EL (cell line): Measurements from ENCODE around the gene GID4.

Experiments used
- DNase-seq: peaks from one replicate; pipeline ENCODE4 v3.0.0-alpha.2; 2016

The GID4 gene

DNA sequence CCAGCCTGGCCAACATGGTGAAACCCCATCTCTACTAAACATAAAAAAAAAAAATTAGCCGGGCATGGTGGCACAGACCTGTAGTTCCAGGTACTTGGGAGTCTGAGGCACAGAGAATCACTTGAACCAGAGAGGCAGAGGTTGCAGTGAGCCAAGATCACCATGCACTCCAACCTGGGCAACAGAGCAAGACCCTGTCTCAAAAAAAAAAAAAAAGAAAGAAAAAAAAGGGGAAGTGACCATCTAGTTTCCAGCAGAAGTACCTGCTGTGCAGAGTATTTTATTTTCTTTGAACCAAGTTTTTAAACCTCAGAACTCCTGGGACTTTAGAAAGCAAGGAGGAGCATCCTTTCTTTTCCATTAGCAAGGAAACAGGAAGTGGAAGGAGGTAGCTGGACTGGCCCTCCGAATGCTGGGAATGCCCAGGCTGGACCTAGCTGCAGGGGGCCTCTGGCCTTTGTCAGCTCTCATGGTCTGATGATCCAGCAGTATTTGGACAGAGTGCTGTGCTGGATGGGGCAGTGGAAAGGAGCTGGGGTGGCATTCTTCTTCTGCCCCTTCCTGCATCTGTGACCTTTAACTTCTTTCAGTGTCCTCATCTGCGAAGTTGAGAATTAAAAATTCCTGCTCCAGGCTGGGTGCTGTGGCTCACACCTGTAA is 6.6 kb downstream of the GID4 start:
- no peak for DNase-seq

DNA sequence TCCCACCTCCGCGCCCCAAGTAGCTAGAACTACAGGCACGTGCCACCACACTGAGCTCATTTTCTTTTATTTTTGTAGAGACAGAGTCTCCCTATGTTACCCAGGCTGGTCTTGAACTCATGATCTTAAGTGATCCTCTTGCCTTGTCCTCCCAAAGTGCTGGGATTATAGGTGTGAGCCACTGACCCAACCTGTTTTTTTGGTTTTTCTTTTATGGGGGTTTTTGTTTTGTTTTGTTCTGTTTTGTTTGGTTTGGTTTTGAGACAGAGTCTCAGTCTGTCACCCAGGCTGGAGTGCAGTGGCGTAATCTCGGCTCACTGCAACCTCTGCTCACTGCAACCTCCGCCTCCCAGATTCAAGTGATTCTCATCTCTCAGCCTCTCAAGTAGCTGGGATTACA is 16.4 kb downstream of the GID4 start:
- no peak for DNase-seq

DNA sequence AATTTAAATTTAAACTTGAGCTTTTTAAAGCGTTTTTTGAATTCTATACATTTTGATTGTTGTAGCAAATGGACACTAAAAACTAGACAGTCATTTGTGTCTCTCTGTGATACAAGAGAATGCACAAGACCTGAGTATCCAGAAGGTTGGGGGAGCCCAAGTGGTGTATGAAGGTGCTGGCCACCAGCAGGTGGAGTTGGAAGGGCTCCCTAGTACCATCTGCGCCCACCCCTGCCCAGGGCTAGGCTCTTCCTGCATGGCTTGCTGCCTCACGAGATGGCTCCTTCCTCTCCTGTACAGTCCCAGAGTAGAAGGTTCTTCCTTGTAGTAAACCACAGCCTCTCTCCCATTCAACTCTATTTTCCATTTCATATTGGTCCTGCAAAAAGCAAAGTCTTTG is 17.0 kb downstream of the GID4 start:
- no peak for DNase-seq

DNA sequence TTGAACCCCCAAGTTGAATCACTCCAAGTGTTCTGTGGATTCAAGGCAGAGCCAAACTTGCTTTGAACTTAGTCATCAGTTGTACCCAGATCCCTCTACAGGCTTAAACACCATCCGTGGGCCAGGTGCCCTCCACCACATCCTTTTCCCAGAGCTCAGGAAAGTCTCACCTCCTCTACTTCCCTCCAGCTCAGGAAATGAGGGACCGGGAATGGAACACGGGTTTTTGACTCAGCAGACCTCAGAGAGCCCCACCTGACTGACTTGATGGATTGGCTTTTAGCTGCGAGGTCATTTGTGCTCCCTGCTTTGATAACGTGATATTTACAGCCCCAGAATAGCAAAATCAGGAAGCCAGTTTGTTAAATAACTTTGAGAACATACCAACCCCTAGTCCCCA is 20.1 kb downstream of the GID4 start:
- no peak for DNase-seq

DNA sequence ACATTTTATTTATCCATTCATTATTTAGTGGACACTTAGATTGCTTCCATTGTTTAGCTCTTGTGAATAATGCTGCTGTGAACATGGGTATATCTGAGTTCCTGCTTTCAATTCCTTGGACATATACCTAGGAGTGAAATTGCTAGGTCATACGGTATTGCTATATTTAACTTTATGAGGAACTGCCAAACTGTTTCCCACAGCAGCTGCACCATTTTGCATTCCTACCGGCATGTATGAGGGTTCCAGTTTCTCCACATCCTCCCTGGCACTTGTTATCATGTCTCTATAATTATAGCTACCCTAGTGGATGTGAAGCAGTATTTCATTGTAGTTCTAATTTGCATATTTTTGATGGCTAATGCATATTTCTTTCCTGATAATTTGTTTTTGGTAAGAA is 24.8 kb downstream of the GID4 start:
- DNase-seq = no peak

DNA sequence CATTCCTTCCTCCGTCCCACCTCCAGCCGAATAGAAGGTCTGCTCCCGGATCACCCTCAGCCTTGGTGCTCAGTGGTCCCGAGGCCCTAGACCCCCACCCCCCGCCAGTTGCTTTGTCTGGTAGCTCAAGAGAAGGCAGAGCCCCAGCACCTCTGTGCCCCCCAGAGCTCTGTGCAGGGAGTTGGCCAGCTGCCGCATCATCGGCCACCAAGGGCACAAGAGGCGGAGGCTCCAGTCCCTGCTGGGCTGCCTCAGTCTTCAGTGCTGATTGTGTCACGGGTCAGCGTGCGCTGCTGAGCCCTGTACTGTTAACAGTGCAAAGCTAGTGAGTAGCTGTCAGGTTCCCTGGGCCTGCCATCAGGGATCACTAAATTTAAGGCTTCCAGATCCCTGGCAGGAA is 26.3 kb downstream of the GID4 start:
- DNase-seq = no peak

DNA sequence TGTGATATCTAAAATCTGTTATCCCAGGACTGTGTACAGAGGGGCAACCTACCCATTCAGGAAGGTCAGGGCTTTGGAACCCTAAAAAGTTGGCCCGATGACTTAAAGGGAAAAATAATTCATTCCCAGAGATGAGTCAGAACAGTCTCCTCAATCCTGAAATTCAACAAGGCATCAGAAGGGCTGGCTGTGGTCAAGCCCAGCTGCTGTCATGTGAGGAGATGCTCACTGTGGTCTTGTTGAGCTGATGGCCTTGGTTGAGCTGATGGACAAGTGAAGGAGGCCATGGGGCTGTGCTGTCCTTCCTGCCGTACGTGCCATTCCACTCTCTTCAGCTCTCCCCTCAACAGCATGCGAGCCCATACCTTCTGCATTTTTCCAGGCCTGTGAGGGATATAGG is 27.7 kb downstream of the GID4 start:
- DNase-seq = no peak

DNA sequence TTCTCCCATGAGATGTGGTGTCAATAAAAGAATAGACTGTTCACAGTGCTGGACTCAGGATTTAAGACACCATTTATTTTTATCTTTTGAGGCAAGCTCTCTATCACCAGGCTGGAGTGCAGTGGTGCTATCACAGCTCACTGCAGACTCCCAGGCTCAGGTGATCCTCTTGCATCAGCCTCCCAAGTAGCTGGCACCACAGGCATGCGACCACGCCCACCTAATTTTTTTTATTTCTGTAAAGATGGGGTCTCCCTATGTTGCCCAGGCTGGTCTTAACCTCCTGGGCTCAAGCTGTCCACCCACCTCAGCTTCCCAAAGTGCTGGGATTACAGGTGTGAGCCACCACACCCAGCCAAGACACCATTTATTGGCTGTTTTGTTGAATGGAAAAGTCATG is 29.9 kb downstream of the GID4 start:
- no peak for DNase-seq

DNA sequence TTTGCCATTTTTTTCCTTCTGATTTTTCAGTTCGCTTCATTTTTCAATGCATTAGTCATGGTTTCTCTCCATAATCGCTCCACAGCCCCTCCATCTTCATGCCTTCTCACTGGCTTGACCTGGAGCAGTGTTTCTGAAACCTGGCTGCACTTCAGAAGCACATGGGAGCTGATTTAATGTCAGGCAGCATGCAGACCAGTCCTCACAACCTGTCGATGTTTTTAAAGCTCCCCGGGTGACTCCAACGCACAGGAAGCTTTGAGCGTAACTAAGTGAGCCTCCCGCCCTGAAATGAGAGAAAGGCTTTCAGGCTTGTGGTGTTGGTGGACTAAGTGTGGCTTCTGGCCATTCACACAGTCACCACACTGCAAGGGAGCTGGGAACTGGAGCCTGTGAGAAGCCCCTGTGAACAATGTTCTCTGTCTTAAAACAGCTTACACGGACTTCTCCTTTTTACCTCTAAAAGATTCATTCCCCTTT is 31.7 kb downstream of the GID4 start:
- DNase-seq = peak; percentile 48

DNA sequence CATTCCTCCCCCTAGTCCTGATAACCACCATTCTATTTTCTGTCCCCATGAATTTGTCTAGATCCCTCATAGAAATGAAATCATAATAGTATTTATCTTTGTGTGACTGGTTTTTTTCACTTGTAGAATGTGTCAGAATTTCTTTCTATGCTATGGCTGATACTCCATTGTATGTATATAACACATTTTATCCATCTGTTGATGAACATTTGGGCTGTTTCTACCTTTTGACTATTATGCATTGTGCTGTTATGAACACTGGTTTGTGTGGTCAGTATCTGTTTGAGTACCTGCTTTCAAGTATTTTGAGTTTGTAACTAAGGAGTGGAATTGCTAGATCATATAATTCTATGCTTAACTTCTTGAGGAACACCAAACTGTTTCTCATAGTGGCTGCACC is 32.5 kb downstream of the GID4 start:
- no peak for DNase-seq

DNA sequence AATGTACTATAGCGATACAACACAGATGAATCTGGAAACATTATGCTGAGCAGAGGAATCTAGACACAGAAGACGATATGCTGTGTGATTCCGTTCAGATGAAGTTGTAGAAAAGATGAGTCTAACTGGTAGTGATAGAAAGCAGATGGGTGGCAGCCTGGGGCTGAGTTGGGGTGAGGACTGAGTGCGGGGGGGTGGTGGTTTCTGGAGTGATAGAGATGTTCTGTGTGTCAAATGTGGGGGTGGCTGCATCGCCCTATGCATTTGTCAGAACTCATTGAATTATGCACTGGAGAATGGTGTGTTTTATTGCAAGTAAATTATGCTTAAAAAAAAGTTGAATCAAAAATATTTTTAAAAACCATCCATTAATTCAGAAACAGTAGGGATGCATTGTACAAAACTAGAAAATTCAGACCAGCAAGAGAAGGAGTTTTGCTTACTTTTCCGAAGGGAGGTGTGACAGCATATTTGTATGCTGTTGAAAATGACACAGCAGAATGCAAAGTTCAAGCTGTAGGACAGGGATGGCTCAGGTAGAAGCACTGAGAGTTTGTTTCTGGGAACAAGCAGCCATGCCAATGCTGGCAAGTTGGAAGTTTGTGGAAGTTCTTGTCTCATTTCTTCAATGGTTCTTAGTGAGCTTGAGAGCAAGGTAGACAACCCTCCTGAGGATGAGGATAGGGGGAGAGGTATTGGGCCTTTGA is 35.5 kb downstream of the GID4 start:
- no peak for DNase-seq

DNA sequence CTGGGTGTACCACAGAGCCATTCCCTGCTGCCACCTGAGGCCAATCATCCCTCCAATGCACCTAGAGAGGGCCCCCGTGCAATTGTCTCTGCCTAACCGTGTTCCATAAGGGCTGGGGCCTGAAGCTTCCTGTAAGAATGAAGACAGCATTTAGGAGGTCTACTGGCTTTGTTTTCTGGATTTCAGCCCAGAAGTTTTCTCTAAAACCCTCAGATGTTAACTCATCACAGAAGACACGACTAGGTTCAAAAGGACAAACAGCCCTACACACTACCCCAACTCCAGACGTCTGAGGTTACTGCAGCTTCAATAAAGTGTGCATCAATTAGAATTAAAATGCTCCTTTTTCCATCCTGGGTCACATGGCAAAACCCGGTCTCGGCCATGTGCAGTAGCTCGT is 37.7 kb downstream of the GID4 start:
- DNase-seq = no peak

DNA sequence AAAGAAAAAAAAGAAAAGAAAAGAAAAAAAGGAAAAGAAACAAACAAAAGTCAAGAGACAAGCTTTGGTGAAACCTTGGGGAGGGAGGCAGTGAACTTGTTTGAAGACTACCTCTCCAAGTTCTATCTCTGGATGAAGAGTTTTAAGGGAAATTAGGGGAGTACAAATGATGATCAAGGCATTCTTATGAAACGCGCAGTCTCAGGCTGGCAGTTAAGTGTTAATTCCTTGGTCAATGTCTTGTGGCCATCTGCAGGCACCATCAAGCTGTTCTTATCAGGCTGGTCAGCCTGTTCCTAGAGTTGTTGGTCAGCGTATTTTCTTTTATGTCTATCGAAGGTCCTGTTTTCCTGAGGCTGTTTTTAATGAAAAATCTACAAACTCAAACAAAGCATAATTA is 40.3 kb downstream of the GID4 start:
- DNase-seq = no peak

DNA sequence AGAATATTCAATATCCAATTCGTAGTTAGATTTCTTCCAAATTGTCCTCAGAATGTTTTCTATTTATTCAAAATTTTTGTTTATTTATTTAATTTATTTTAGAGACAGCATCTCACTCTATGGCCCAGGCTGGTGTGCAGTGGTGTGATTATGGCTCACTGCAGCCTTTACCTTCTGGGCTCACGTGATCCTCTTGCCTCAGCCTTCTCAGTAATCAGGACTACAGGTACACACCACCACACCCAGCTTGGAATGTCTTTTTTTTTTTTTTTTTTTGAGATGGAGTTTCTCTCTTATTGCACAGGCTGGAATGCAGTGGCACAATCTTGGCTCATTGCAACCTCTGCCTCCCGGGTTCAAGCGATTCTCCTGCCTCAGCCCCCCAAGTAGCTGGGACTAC is 45.0 kb downstream of the GID4 start:
- no peak for DNase-seq

DNA sequence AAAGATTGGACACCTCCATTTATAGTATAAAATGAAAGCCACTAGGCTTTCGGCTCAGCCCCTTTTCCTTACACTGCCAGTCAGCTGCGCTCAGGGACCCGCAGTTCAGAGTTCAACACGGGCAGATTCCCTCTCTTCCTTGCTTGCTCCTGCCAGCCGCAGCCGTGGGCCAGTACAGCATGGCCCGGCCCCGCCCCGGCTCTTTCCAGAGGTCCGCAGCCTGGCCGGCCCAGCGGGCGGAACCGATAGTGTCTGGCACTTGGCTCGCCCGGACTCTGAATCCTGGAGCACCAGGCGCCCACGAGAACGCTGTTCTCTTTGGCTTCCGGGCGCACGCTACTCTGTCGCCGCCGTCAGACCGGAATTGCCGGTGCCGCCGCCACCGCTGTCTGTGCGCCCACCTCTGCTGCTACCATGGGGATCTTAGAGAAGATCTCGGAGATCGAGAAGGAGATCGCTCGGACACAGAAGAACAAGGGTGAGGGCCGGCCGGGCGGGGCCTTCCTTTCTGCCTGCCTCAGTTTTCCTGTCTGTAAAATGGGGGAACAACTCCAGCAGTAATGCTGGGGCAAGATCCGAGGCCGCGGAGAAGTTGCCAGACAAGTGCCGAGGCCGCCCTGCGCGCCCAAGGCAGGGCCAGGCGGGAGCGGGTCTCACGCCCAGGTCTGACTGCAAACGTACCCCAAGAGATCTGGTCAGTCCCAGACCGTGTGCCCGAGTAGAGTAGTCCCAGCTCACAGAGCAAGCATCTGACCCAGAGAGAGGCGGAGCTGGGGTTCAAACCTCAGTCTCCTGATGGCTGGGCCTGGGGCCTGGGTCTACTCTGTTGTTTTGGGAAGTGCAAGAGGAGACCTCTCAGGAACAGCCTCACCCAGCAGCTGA is 48.6 kb downstream of the GID4 start, which contains the start of gene DRG2:
DRG2 (plus strand) TSS at position 339 of the 882 bp plus-strand sequence; CDS start at position 415, 76 bp downstream.
- DNase-seq = peak; percentile 93

DNA sequence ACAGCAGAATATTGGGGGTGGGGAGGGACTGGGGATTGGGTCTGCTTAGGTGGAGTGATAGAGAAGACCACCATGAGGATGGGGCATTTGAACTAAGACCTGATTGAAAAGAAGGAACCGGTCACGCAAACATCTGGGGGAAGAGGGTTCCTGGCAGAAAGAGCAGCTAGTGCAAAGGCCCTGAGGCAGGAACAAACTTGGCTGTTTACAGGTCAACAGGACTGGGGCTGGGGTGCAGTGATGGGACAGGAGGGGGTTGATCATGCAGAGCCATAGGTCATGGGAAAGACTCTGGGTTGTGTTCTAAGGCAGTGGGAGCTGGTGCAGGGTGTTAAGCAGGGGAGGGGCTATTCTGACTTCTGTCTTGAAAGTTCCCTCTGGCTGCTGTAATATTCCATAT is 50.4 kb downstream of the GID4 start:
- DNase-seq = no peak

DNA sequence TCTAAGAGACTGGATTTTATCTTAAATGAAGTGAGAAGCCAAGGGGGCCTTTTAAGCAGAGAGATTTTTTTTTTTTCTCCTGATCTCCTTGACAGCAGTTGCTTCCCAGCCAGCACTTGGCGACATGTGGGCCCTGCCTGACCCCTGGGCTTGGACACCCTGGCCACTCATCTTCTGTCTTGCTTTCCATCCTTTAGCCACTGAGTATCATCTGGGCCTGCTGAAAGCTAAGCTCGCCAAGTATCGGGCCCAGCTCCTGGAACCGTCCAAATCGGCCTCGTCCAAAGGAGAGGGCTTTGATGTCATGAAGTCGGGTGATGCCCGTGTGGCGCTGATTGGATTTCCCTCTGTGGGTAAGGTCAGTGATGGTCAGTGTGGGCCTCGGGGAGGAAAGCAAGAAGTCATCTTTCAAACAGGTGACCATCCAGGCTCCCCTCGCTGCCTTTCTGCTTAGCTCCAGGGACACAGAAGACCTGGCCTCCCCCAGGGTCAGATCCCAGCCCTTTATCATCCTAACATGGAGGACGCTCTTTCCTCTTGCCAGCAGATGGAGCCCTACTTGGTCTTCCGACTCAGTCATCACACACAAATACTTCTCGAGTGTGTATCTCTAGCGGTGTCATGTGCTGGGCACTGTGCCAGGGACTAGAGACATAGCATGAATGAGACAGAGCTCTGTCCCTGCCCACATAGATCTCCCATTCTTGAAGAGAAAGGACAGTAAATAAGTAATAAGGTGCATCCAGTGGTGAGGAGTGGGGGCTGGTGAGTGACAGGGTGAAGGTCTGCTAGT is 54.6 kb downstream of the GID4 start:
- peak; percentile 76 for DNase-seq

DNA sequence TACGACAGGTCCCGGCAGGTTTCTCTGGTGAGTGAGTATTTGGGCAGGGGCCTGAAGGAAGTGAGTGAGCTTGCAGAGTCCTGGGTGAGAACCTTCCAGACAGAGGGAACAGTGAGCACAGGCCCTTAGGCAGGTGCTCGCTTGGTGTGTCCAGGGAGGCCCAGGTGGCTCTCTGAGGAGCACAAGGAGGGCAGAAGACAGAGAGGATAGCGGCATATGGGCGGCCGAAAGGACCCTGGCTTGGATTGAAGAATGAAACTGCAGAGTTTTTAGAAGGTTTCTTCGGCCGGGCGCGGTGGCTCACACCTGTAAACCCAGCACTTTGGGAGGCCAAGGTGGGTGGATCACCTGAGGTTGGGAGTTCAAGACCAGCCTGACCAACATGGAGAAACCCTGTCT is 55.2 kb downstream of the GID4 start:
- DNase-seq = no peak

DNA sequence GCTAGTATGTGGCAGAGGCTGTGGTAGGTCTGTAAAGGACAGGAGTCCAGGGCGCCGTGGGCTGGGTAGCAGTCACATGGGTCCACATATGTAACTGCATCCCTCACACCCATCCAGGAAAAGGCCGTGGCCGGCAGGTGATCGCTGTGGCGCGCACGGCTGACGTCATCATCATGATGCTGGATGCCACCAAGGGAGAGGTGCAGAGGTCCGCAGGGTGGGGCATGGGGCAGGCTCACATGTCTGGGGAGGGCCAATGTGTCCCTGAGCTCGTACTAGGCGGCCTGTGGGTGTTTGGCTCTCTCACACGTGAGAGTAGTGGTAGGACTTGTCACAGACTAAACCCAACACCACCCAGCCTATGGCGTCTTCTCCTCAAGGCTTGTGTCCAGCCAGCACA is 60.3 kb downstream of the GID4 start:
- no peak for DNase-seq

DNA sequence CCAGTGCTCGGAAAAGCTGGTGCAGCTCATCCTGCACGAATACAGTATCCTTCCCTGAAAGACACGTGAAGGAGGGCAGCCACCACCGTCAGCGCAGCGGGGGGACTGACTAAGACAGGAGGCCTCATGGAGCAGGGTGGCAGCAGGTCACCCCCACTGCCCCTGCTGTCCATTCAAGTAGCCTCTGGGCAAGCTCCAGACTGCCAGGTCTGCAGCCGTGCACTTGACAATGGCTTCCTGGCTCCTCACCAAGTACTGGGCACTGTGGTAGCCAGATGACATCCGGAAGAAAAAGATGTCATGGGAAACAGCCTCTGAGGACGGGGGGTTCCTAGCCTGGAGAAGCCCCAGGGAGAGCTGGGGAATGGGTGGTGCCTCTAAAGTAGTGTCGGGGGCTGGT is 61.4 kb downstream of the GID4 start:
- DNase-seq = no peak

DNA sequence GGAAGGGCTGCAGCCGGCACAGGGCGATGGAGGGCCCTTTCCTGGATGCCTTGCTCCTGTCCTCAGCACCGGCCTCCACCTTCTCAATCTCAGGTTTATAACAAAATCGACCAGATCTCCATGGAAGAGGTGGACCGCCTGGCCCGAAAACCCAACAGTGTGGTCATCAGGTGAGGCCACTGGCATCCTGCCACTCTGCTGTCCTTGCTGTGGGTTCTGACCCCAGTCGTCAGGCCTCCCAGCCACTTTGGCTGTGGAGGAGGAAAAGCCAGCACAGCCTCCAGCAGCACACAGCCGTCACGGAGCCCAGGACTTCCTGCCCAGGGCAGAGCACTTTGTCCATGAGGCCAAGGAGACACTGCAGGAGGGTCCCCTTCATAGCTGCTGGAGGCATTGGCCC is 62.6 kb downstream of the GID4 start:
- DNase-seq = no peak

DNA sequence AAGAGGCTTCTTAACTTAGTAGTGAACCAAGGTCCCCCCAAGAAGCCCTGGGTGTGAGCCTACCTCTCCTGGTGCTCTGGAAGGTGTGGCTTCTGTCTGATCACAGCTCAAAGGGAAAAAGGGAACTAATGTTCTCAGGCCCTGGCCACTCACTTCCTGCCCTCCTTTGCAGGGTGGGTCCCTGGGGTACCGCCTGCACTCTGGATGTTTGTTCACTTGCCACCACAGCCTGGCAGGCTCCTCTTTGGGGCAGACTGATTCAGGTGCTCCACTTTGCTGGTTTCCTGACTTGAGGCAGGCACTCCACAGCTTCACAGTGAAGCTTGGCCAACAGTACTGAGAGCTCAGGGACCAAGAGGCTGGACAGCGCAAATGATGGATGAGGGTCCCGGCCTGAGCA is 63.4 kb downstream of the GID4 start:
- DNase-seq = no peak

DNA sequence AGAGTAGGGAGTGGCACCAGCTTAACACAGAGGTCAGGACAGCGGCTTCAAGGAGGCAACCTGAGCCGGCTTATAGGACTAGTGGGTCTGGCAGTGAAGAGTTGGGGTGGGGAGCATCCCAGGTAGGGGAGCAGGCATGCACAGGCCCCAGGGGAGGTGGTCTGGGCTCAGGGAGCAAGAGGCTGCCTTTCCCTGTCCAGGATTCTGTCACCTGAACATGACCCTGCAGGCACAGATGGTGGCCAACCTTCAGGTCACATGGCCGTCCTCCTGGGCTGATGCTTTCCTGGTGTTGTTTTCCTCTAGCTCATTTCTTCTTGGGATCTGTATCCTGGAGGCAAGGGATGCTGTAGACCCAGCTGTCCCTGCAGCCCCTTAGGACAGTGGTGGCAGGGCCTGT is 65.8 kb downstream of the GID4 start:
- no peak for DNase-seq
